GM18508 (cell line): ENCODE measurements around the gene C1QTNF12.

Experiments
- ATAC-seq: cut with Tn5 transposase; IDR thresholded peaks from one replicate; pipeline ENCODE4 v1.9.1; 2021; ENCODE audit warnings: moderate number of reproducible peaks; ENCODE audit not compliant: insufficient read depth, unreplicated experiment

C1QTNF12 gene

DNA sequence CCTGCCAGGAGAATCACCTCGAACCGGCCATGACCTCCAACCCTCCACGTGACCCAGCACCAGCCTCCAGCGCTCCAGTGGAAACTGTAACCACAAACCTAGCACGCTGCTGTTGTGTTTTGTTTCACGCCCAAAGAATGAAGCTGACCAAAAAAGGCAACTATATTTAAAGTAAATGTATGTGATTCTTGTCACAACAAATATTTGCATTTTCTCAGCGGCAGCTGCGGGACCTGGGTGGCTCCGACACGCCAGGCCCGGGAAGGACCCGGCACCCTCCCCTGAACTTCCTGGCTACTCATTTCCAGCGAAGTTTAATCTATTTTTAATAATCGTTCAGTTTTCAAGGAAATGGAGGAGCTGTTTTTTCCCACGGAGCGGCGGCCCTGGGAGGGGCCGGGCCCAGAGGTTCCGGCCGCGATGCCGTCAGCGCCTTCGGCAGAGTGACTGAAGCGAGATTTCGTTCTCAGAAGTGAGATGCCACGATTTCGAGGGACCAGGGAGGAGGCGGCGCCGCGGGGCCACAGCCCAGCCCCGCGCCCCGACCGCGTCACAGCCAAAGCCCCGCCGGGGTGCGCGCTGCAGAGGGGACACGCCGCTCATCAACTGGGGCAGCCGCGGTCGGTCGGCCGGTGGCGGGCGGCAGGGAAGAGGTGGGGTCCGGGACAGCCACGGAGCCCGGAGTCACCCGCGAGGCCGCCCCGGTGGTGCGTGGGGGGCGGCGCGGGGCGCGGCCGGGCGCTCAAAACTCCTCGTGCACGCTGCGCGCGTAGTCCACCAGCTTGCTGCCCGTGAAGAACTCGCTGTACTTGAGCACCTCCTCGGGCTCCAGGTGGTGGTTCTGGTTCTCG is 29.5 kb downstream of the C1QTNF12 start:
- ATAC-seq = no peak

DNA sequence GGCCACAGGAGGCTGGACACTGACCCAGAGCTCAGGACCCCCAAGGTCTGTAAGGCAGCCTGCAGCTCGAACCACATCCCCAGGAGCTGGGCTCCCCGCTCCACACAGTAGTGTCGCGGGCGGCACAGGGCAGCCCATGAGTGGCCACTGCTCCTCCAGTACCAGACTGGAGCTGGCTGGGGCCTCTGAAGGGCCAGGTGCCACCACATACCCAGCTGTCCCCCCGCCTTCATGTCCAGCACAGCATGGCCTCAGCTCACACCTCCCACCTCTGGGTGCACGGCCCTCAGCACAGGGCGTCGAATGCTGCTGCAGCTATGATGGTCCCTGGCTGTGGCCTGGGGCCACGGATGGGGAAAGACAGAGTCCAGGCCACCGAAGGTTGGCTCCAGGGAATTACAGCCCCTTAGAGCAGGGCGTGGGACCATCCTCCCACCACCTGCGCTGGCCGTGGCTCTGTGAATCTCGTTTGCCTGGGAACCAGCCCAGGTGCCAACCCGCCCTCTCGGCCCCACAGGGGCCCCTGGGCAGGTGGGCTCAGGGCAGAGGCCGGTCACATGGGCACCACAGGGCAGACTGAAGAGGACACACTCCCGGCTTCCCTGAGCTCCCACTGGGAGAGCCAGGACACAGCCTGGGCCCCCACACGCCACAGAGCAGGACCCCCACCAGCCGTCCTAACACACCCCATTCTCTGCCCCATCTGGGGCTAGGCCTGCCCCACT is 30.5 kb downstream of the C1QTNF12 start:
- ATAC-seq = no peak

DNA sequence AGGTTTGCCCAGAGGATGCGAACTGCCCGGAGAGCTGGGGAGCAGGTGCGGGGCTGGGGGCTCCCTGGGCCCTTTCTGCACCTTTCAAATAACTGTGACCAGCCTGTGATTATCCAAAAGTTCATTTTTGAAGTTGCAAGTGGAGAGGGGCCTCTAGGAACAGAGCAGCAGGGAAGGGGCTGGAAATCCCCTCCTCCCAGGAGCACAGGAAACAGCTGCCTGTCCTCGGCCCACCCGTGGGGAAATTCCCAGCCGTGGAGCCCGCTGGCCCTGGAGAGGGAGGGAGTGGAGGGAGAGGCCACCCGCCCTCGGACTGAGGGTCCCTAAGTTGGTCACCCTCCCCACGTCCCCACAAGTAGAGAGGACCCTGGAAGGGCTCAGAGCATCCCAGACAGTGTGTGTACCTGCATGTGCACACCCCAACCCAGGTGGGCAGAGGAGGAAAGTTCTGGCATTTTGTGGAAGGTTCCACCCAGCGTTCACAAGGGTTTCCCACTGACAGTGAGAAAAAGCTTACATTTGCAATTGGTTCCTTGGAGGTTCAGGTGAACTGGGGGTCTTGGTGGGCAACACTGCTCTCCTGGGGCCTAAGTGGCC is 31.3 kb downstream of the C1QTNF12 start:
- ATAC-seq = no peak

DNA sequence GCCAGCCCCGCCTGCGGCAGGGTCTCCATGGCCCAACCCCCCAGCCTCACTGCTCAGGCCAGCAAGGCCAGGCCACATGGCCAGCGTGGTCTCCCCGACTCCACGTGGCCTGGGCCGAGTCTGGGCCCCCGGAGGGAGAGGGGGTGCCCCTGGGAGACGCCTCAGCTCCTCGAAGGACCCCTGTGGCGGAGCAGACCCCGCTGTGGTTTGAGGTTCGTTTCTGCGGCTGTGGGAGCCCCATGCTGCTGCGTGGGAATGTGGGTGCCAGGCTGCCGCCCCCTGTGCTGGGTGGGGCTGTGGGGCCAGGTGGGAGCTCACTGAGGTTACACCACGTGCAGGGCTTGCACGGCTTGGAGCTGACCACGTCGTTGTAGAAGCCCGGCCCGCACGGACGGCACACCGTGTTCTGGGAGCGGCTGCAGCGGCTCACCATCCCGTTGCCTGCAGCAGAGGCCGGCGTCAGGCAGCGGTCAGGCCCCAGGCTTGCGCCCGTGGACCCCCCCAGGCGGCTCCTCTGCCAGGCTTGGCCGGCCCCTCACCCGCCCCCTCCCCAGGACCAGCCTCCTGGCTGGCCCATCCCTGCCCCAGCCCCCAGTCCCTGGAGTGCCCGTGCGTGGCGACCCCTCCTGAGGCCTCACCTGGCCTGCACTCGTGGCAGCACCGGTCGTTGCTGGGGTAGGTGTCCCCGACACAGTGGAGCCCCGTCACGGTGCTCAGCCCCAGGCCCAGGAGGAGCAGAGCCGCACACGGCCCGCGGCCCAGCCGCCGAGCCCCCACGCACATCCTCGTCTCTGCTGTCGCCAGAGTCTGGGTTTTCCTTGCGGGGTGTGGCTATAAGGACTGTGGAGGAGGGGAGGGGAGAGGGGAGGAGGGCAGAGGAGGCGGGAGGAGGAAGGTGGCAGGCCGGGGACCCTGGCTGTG is 32.9 kb downstream of the C1QTNF12 start, which contains the start of gene TNFRSF4:
TNFRSF4 (minus strand) TSS at position 809 of the 921 bp plus-strand sequence; CDS start at position 783, 26 bp downstream.
- no peak for ATAC-seq

DNA sequence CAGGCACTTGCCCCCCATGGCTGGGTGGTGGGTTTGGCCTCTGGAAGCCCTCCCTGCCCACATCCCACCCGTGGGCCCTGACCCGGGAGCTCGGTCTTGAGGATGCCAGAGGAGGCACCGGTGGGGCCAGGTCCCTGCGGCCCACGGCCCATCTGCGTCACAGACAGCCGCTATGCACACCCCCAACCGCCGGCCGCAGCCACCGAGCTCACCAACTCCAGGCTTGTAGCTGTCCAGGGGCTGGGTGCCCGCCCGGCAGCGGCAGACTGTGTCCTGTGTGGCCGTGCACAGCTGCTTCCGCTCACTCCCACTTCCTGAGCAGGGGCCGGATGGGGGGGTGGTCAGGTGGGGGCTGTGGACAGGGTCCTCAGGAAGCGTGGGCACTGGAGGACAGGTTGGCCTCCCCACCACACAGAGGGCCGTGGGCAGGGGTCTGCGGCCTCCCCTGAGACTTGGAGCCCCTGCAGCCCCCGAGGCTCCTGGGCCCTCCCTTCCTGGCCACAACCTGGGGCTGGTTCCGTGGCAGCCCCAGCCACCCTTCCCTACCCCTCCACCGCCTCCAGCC is 33.7 kb downstream of the C1QTNF12 start:
- no peak for ATAC-seq

DNA sequence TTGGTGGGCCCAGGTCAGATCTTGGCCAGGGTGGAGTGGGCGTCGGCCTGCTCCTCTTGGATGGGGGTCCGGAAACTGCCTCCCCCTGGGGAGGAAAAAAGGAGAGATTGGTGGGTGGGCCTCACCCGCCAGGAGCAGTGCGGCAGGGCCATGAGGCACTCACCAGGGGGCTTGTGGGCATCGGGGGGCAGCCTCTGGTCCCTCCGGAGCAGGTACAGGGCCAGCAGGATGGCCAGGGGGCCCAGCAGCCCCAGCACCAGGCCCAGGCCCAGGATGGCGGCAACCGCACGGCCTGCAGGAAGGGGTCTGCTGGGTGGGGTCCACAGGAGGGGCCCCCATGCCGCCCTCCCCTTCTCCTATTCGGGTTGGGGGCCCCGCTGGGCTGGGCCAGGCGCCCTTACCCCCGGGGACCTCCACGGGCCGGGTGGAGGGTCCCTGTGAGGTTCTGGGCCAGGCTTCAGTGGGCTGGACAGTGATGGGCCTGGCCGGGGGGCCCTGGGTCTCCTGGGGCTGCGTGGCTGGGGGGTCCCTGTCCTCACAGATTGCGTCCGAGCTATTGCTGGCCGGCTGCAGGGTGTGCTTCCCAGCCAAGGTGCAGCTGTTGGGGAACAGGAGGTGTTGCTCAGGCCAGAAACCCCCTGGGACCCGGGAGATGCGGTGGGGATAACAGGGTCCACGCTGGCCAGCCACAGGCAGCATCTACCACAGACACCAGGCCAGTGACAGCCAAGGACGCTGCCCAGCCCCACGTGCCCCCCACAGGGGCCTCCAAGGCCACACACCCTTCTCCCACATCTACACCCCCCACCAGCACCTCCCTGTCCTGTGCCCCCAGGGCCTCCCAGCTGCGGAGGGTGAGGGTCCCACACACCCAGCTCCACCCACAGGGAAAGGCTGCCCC is 34.7 kb downstream of the C1QTNF12 start:
- ATAC-seq = no peak

DNA sequence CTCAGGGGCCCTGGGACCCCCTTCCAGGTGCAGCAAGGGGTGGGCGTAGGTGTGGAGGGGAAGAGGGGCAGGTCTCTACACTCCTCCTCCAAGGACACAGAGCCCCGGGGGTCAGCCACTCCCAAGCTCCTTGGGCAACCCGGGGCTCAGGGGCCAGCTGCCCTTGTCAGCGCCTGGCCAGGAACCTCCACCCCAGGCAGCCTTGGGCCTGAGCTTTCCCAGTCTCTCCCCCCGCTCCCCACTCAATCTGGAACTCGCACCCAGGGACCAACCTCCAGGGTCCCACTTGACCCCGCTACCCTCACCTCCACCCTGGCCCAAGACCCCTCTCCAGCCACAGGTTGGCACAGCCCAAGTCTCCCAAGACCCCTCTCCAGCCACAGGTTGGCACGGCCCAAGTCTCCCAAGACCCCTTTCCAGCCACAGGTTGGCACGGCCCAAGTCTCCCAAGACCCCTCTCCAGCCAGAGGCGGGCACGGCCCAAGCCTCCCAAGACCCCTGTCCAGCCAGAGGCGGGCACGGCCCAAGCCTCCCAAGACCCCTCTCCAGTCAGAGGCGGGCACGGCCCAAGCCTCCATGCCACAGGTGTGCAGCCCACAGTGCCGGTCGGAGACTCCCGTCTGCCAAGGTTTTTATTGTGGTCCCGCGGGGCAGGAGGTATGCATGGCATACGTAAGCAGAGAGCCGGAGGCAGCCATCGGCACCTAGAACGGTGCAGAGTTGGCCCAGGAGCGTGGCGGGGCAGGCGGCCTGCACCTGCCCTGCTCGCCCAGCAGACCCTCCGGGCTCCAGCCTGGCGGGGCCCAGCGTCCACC is 35.6 kb downstream of the C1QTNF12 start:
- ATAC-seq = no peak

DNA sequence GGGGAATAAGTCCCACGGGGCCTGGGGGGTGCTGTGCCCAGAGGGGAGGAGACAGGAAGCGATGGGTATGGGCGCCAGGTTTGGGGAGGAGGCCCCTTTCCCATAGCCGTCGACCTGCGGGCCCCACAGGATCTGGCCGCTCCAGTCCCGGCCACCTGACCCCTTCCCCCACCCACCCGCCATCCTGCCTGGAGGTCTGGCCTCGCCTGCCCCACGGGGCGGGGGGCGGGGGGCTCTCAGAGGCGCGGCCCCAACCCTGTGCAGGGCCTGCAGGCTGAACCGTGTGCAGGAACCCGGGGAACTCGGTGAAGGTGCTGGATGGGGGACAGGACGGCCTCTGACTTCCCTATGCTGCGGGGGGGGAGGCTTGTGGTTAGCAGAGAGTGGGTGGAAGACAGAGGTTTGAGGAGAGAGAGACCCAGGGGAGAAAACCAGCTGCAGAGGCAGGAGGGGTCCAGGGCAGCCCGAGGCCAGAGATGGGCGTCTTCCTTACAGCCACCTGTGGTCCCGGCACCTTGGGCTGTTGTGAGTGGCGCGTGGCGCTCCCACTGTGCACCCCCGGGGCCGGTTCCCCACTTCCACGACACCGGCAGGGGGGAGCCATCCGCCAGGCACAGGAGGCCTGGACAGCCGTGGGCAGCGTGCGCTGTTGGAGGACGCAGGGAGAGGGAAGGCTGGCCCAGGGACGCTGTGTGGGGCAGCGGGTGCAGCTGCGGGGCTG is 37.6 kb downstream of the C1QTNF12 start:
- no peak for ATAC-seq

DNA sequence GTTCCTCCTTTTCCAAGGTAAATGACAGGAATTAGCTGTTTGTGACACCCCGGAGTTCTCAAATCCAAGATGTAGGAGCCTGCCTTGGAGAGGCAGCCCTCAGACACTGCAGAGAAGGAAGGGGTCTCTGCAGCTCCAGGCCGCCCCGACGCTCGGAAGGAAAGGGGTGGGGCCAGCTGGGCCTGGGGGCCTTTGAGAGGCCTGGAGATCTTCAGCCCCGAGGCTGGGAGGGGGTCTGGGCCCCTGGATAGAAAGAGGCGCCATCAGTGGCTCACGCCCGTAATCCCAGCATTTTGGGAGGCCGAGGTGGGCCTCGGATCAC is 39.0 kb downstream of the C1QTNF12 start:
- no peak for ATAC-seq

DNA sequence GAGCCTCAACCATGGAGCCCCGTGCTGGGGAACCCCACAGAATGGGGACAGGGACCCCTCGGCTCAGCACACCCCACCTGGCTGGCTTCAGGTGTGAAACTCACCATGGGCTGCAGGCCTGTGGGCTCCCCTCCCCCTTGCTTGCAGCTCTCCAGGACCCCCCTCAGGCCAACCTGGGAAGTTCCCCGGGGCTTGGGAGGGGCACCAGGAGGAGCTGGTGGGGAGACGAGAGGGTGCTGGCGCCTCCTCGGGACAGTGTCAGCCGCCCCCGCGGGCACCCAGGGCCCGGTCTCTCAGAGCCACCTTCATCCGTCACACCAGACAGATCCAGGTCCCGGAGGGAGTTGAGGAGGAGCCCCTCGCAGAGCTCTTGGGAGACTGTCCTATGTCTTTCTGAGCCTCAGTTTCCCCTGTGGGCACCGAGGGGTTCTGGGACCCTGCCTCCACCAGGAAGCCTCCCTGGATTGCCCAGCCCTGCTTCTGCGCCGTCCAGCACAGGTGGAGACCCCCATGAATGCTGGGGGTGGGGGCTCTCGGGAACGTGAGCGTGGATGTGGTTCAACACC is 39.5 kb downstream of the C1QTNF12 start:
- no peak for ATAC-seq

DNA sequence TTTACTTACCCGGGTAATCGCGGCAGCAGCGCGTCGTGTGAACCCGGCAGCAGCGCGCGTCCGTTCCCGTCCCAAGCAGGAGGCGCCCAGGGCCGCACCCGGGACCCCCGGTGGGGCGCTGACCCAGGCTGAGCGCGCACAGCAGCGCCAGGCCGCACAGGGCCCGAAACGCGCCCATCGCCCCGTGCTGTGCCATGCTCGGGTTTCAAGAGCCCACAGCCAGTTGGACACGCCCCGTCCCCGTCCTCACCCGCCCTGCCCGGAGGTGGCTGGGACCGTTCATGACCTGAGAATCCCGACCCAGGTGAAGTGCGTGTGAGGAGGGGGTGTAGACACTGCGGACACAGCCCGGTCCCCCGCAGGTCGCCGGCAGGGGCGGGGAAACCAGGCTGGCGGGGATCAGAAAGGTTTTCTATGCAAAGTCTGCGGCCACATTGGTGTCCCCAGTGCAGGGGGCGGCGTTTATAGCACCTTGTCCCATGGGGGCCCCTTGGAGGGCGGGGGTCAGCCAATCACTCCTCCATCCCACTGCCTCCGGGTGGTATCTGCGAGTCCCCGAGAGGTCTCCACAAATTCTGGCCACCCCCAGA is 40.1 kb downstream of the C1QTNF12 start, which contains the start of gene TNFRSF18:
TNFRSF18 (minus strand) TSS at position 217 of the 590 bp plus-strand sequence; CDS start at position 196, 21 bp downstream.
- no peak for ATAC-seq

DNA sequence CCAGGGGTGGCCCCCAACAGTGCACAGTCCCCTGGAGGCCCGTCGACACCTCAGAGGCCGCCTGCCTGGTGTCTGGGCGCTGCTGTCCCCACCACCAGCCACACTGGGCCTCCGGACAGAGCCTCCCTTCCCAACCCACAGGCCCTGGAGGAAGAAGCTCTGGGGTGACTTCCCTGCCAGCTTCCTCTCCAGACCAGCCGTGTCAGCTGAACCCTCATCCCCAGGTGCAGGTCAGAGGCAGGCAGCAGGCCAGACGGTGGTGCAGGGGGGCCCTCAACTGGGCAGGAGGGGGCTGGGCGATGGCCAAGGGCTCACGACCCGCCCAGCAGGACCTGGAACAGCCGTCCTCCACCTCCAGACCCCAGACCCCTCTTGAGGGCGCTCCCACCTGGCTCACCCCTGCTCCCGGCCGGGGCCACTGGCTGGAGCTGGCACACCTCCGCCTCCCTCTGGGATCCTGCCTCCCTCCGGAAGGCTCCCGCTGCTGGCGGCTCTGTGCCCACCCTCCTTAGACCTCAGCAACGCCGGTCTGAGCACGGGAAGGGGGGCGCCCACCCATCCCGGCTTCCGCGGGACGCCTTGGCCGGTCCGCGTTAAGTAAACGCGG is 40.6 kb downstream of the C1QTNF12 start:
- no peak for ATAC-seq

DNA sequence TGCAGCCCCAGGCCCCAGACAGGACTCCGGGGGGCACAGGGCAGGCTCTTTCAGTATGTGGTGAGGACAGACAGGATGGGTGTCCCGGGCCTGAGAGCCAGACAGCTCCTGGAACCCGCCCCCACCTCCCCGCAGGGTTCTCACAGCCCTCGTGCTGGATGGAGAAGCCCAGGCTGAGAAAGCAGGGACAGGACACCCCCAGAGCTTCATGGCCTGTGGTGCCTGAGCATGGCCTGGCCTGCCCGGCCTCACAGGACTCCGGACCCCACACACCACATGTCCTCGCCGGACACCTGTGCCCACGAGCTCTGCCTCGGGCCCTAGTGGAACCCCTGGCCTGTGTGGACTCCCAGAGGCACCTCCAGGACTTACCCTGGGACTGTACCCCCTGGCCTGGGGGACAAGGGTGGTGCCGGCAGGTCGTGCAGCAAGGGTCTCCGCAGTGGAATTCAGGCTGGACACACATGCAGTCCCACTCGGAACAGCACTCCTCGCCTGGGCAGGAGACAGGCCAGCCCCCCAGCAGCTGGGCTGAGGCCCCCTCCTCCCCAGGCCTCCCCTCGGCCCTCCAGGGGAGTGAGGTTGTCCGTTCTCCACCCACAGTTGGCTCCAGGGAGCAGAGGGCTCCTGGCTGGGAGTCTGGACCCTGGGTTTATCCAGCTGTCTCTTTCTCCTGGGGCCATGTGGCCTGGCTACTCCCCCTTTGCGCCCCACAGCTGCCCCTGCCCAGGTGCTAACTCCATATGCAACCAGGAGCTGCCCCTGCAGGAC is 41.3 kb downstream of the C1QTNF12 start:
- no peak for ATAC-seq

DNA sequence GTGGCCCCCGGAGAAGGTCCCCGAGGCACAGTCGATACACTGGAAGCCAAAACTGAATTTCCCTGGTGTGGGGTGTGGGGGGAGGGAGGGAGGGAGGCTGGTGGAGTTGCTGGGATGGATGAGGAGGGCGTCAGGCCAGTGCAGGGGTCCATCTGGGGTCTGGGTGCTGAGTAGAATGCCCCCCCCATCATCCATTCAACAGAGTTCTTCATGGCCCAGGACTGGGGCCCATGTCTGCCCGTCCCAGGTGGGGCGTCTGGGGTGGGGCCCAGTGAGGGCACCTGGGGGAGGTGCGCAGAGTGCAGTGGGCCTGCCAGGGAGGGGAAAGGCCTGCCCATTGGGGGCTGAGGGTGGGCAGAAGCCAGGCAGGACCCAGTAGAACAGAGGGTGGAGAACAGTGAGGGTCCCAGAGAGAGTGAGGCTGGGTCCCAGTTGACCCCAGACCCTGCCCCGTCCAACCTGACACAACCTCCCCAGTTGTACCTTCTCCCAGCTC is 42.0 kb downstream of the C1QTNF12 start:
- ATAC-seq = no peak
